ENCODE results near the gene FAM219A.

- TF ChIP-seq EZH2 (IDR thresholded peaks at IDR 0.05; ENCODE audit: borderline replicate concordance) (no peak), CTCF (IDR thresholded peaks at IDR 0.05; ENCODE audit: poor library complexity) (no peak), EZH2phosphoT487 (IDR thresholded peaks at IDR 0.05; ENCODE audit: low read depth, severe bottlenecking, unreplicated experiment) (no peak)
Measured at GRCh38 chr9:34464571-34464970, 6.2 kb upstream of the FAM219A start.

All from hepatocyte (in vitro differentiated cells).